Endodermal cell (in vitro differentiated cells): Measurements from ENCODE around the gene CUL5. TPM values are rescaled to one million over a fixed set of nuclear protein-coding genes. Genes with fewer than 3 reads are reported as not detected.

Source experiments
- DNase-seq: peaks from one replicate; pipeline ENCODE4 v3.0.0-alpha.2; 2017
- H3K27ac ChIP-seq: 2 replicates; pipeline ENCODE4 v1.5.1; 2013; ENCODE audit warnings: mild to moderate bottlenecking, low read depth, low read length, moderate library complexity
- H3K27me3 ChIP-seq: 2 replicates; pipeline ENCODE4 v1.6.1; 2013; ENCODE audit warnings: mild to moderate bottlenecking, low read length, moderate library complexity; ENCODE audit not compliant: insufficient read depth, control insufficient read depth, poor library complexity, severe bottlenecking
- H3K36me3 ChIP-seq: 2 replicates; pipeline ENCODE4 v1.7.0; 2013; ENCODE audit warnings: mild to moderate bottlenecking, low read length, moderate library complexity; ENCODE audit not compliant: control insufficient read depth, insufficient read depth
- H3K4me1 ChIP-seq: one replicate; pipeline ENCODE4 v1.7.0; 2013; ENCODE audit warnings: low read length; ENCODE audit not compliant: control insufficient read depth, insufficient read depth
- H3K4me3 ChIP-seq: 2 replicates; pipeline ENCODE4 v1.5.1; 2013; ENCODE audit warnings: mild to moderate bottlenecking, low read length, moderate library complexity
- H3K9ac ChIP-seq: 2 replicates; pipeline ENCODE4 v1.6.1; 2013; ENCODE audit warnings: mild to moderate bottlenecking, low read length, moderate library complexity; ENCODE audit not compliant: poor library complexity, severe bottlenecking; ENCODE audit errors: extremely low read depth
- H3K9me3 ChIP-seq: 2 replicates; pipeline ENCODE4 v1.6.1; 2013; ENCODE audit warnings: mild to moderate bottlenecking, low read length, moderate library complexity; ENCODE audit not compliant: control insufficient read depth
- H3K27ac Mint-ChIP-seq: 2 replicates; pipeline ENCODE4 v1.8.0; 2020; ENCODE audit warnings: mixed read lengths
- H3K27me3 Mint-ChIP-seq: 2 replicates; pipeline ENCODE4 v1.8.0; 2021; ENCODE audit warnings: mild to moderate bottlenecking, mixed read lengths; ENCODE audit not compliant: insufficient read depth
- H3K36me3 Mint-ChIP-seq: 2 replicates; pipeline ENCODE4 v1.8.0; 2020; ENCODE audit warnings: low read depth, mixed read lengths
- H3K4me1 Mint-ChIP-seq: 2 replicates; pipeline ENCODE4 v1.8.0; 2020; ENCODE audit warnings: mixed read lengths
- H3K4me3 Mint-ChIP-seq: 2 replicates; pipeline ENCODE4 v1.8.0; 2020; ENCODE audit warnings: mild to moderate bottlenecking, moderate library complexity, mixed read lengths
- H3K9me3 Mint-ChIP-seq: 2 replicates; pipeline ENCODE4 v1.8.0; 2020; ENCODE audit warnings: mild to moderate bottlenecking, mixed read lengths
- CTCF ChIP-seq: fragments of 200-600 bp; sonication (generic); conservative IDR thresholded peaks from 2 replicates; pipeline ENCODE4 v1.5.0; 2021; ENCODE audit warnings: antibody characterized with exemption, mild to moderate bottlenecking
- WGBS, 2 experiments: methylation state at CpG; one replicate each; pipeline versions ENCODE4 v1.1.5 to v1.1.7; 2013; ENCODE audit warnings: missing lambda C conversion rate in 2 of 2, mixed read lengths in 1 of 2; ENCODE audit not compliant: insufficient coverage in 1 of 2, insufficient read length in 1 of 2; 5-methylcytosine and 5-hydroxymethylcytosine counted together
- total RNA-seq, 2 donors: library from RNA; stranded (reverse); fragmentation: NEBNext Ultra II Directional in 1 of 2; extraction: Animal tissue kit (Norgen Biotek cat#: 25700) in 1 of 2; gene quantifications; 2 replicates in 1 of 2; 3 replicates in 1 of 2; pipeline ENCODE4 v1.2.1, GENCODE V29; 2021

CUL5 gene
- total RNA-seq, 2 donors from 2014 or later, result 33.8 to 40.0 TPM

GRCh38 chr11:108034034-108034433 lies 25.3 kb downstream of the CUL5 start:
- H3K4me1 Mint-ChIP-seq, result peaks cover 8% of the 10 kb centered on the region
- Histone ChIP-seq H3K27me3 (no peaks in the 10 kb centered on the region), H3K4me1 (no peaks in the 10 kb centered on the region), H3K9ac (no peak overlapping the region), H3K36me3 (peaks cover 36% of the 10 kb centered on the region), H3K4me3 (no peak overlapping the region), H3K27ac (no peak overlapping the region), H3K9me3 (no peaks in the 10 kb centered on the region)
- H3K27me3 Mint-ChIP-seq, result no peaks in the 10 kb centered on the region
- no peaks in the 10 kb centered on the region for H3K9me3 Mint-ChIP-seq
- 94% methylated on average over 1 of the region's 1 CpG; no CpG with 5 or more reads in 1 of the 2 experiments for WGBS, 2 experiments
- no peak for DNase-seq
- peaks cover 41% of the 10 kb centered on the region for H3K36me3 Mint-ChIP-seq
- TF ChIP-seq CTCF, result no peak
- H3K4me3 Mint-ChIP-seq, result no peak overlapping the region
- H3K27ac Mint-ChIP-seq, result peak overlapping the region; percentile 9

- peaks cover 5% of the 10 kb centered on the region for H3K4me1 Mint-ChIP-seq
- no peak for DNase-seq
- Histone ChIP-seq H3K9ac (no peak overlapping the region), H3K27ac (no peak overlapping the region), H3K4me1 (no peaks in the 10 kb centered on the region), H3K9me3 (no peaks in the 10 kb centered on the region), H3K4me3 (no peak overlapping the region), H3K36me3 (peaks cover 42% of the 10 kb centered on the region), H3K27me3 (no peaks in the 10 kb centered on the region)
- no peak for TF ChIP-seq CTCF
- H3K27ac Mint-ChIP-seq, result no peak overlapping the region
- H3K9me3 Mint-ChIP-seq, result no peaks in the 10 kb centered on the region
- WGBS, 2 experiments, result 88 to 100% methylated on average over 1 of the region's 1 CpG
- no peaks in the 10 kb centered on the region for H3K27me3 Mint-ChIP-seq
- peaks cover 46% of the 10 kb centered on the region for H3K36me3 Mint-ChIP-seq
- H3K4me3 Mint-ChIP-seq, result no peak overlapping the region
Observed at GRCh38 chr11:108034952-108035351, 26.3 kb downstream of the CUL5 start.

GRCh38 chr11:108035690-108036089 lies 27.0 kb downstream of the CUL5 start:
- Mint-ChIP-seq H3K36me3 (peaks cover 43% of the 10 kb centered on the region), H3K4me3 (no peak overlapping the region), H3K27me3 (no peaks in the 10 kb centered on the region), H3K27ac (no peak overlapping the region), H3K9me3 (no peaks in the 10 kb centered on the region), H3K4me1 (peaks cover 5% of the 10 kb centered on the region)
- 90 to 100% methylated on average over 4 of the region's 4 CpGs for WGBS, 2 experiments
- no peak for DNase-seq
- Histone ChIP-seq H3K4me1 (no peaks in the 10 kb centered on the region), H3K27me3 (no peaks in the 10 kb centered on the region), H3K27ac (no peak overlapping the region), H3K4me3 (no peak overlapping the region), H3K9ac (no peak overlapping the region), H3K9me3 (no peaks in the 10 kb centered on the region), H3K36me3 (peaks cover 42% of the 10 kb centered on the region)
- TF ChIP-seq CTCF, result no peak
